GM18498 (cell line): ENCODE data around the gene RFX4.

Experiments
- ATAC-seq: cut with Tn5 transposase; IDR thresholded peaks from one replicate; pipeline ENCODE4 v1.9.1; 2021; ENCODE audit warnings: mild to moderate bottlenecking, moderate library complexity; ENCODE audit not compliant: unreplicated experiment

RFX4 gene

GRCh38 chr12:106758349-106759110, 175.7 kb downstream of the RFX4 start:
- no peak for ATAC-seq

- peak; percentile 32 for ATAC-seq
These were observed 176.9 kb downstream of the RFX4 start for GRCh38 chr12:106759526-106760183.

GRCh38 chr12:106760184-106760531, 177.4 kb downstream of the RFX4 start:
- peak; percentile 99 for ATAC-seq

- no peak for ATAC-seq
These were observed 181.4 kb downstream of the RFX4 start for GRCh38 chr12:106764220-106764619.

- ATAC-seq = no peak
These were observed 181.9 kb downstream of the RFX4 start for GRCh38 chr12:106764738-106765137.

GRCh38 chr12:106766393-106766826, 183.6 kb downstream of the RFX4 start:
- no peak for ATAC-seq

GRCh38 chr12:106767206-106767605, 184.4 kb downstream of the RFX4 start:
- ATAC-seq = no peak

- no peak for ATAC-seq
These were observed 185.4 kb downstream of the RFX4 start for GRCh38 chr12:106767954-106768822.

GRCh38 chr12:106769078-106769477, 186.3 kb downstream of the RFX4 start:
- no peak for ATAC-seq

GRCh38 chr12:106769546-106769945, 186.7 kb downstream of the RFX4 start:
- no peak for ATAC-seq

GRCh38 chr12:106771425-106771824, 188.6 kb downstream of the RFX4 start:
- ATAC-seq = no peak

- ATAC-seq = no peak
These were observed 190.6 kb downstream of the RFX4 start for GRCh38 chr12:106773286-106774004.

GRCh38 chr12:106774005-106774807, 191.4 kb downstream of the RFX4 start, which contains the start of gene RIC8B:
Gene RIC8B (plus strand): TSS chr12:106774682. CDS start chr12:106774746, 64 bp downstream.
- peak; percentile 93 for ATAC-seq

- peak; percentile 1 for ATAC-seq
These were observed 192.2 kb downstream of the RFX4 start for GRCh38 chr12:106774808-106775524.

- no peak for ATAC-seq
These were observed 194.1 kb downstream of the RFX4 start for GRCh38 chr12:106776897-106777296.

- ATAC-seq = no peak
These were observed 197.3 kb downstream of the RFX4 start for GRCh38 chr12:106780010-106780631.

GRCh38 chr12:106782619-106783018, 199.8 kb downstream of the RFX4 start:
- no peak for ATAC-seq

- no peak for ATAC-seq
These were observed 200.7 kb downstream of the RFX4 start for GRCh38 chr12:106783515-106783914.

GRCh38 chr12:106790020-106790419, 207.2 kb downstream of the RFX4 start:
- ATAC-seq = no peak
